ENCODE data around the gene VSTM2B.

DNA sequence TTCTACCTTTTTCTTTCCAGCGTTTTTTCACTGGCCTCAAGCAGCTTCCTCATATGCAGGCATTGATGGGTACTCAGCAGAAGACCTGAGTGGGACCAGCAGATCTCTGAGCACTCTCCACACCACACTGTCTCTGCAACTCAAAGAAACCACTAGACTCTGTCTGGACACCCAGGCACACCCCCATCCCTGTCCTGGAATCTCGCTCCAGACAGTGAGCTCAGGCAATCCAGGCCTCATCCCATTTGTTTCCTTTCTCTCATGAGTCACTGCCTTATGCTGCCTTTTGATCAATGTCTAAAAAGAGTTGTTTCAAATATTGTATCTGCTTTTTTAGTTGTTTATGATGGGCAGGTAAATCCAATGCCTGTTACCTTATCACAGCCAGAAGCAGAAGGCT, 60.6 kb downstream of the VSTM2B start:
- TF ChIP-seq, protein P1, sequence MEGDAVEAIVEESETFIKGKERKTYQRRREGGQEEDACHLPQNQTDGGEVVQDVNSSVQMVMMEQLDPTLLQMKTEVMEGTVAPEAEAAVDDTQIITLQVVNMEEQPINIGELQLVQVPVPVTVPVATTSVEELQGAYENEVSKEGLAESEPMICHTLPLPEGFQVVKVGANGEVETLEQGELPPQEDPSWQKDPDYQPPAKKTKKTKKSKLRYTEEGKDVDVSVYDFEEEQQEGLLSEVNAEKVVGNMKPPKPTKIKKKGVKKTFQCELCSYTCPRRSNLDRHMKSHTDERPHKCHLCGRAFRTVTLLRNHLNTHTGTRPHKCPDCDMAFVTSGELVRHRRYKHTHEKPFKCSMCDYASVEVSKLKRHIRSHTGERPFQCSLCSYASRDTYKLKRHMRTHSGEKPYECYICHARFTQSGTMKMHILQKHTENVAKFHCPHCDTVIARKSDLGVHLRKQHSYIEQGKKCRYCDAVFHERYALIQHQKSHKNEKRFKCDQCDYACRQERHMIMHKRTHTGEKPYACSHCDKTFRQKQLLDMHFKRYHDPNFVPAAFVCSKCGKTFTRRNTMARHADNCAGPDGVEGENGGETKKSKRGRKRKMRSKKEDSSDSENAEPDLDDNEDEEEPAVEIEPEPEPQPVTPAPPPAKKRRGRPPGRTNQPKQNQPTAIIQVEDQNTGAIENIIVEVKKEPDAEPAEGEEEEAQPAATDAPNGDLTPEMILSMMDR (conservative IDR thresholded peaks at IDR 0.05): no peak
- TF ChIP-seq ZFX (IDR thresholded peaks at IDR 0.05): no peak

All from C4-2B (cell line).